ENCODE measurements around the gene PROSER3. TPM values are rescaled to one million over a fixed set of nuclear protein-coding genes. Genes with fewer than 3 reads are reported as not detected.

Gene PROSER3
- 6.1 and 6.7 TPM in 2 replicates for total RNA-seq

DNA sequence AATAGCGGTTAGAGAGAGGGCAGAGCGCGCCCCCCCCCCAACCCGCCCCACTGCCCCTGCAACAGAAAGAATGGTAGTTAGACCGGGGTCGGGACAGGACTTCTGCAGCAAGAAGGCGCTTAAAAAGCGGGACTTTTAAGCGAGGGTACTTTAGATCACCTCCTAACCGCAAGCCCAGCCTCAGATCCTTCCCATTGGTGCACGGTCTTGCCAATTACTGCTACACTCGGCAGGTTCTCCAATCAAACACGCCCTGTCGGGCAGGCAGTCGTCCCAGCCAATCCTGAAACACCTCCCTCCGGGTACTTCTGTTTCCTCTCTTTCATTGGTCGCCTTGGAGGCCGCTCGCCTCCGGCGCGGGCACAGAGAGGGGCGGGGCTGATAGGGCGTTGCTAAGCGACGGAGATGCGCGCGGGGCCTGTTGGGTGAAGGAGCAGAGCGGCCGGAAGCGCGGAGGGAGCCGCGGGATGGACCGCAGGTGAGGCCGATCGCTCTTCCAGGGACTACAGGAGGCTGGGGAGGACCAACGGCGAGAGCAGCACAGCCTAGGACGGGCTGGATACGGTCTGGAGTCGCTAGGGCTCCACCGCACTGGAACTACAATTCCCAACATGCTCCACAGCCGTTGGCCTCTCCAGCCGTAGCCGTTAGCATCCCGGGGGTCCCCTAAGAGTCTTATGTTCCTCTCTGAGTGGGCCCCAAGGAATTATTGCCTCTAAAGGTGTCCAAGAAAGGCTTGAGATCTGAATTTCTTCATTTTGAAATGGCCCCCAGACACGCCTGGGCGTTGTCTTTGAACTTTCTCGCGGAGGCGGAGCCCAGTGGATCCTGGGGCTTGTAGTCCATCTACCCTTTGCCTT is at the start of gene PROSER3:
Gene PROSER3, plus strand, starts transcription at position 428 of the 860 bp plus-strand sequence. Its CDS starts 40 bp downstream, at position 468.

DNA sequence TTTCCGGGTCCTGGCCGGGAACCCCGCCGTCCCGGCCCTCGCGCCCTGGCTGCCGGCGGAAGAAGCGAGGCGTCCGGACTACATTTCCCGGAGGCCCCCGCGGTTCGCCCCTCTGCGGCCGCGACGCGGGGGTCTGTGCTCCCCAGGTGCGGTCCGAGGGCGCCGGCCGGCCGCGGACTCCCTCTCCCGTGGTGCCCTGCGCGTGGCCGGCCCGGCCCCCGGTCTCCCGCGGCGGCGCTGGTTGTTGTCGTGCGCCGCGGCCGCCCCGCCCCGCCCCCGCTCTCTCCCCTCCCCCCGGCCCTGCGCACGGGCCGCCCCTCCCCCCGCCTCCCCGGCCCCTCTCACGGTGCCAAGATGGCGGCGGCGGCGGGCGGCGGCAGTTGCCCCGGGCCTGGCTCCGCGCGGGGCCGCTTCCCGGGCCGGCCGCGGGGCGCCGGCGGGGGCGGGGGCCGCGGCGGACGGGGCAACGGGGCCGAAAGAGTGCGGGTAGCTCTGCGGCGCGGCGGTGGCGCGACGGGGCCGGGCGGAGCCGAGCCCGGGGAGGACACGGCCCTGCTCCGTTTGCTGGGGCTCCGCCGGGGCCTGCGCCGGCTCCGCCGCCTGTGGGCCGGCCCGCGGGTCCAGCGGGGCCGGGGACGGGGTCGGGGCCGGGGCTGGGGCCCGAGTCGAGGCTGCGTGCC is 40.2 kb upstream of the PROSER3 start, which contains the start of gene KMT2B:
Gene KMT2B, plus strand, starts transcription at position 339 of the 680 bp plus-strand sequence. Its CDS starts 16 bp downstream, at position 355.

DNA sequence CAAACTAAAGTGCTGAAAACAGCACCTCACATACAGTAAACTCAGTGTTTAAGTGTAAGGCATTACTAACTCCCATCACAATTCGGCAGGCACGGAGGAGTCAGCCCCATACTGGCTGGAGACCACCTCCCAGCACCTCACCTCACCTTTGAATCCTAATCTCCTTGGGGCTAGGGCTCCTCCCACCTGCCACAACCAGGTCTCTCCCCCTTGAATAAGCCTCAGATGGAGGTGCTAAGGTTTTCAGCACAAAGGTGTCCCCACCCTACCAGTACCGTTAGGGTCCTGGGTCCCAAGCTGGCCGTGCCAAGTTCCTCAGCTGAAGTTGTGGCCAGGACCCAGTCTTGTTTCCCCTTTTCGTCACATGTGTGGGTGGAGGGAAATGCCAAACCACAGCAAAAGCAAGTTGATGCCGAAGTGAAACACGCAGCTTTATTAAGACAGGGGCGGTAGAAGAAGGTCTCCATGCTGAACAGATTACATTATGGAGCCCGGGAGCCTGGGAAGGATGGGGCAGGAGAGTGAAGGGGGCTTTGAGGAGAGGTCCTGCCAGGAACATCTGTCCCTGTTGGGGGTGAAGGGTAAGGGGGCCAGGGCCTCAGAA is 15.8 kb upstream of the PROSER3 start, which contains the start of gene IGFLR1:
Gene IGFLR1, minus strand, starts transcription at position 332 of the 604 bp plus-strand sequence. CDS start 1,272 bp downstream, outside the sequence.

DNA sequence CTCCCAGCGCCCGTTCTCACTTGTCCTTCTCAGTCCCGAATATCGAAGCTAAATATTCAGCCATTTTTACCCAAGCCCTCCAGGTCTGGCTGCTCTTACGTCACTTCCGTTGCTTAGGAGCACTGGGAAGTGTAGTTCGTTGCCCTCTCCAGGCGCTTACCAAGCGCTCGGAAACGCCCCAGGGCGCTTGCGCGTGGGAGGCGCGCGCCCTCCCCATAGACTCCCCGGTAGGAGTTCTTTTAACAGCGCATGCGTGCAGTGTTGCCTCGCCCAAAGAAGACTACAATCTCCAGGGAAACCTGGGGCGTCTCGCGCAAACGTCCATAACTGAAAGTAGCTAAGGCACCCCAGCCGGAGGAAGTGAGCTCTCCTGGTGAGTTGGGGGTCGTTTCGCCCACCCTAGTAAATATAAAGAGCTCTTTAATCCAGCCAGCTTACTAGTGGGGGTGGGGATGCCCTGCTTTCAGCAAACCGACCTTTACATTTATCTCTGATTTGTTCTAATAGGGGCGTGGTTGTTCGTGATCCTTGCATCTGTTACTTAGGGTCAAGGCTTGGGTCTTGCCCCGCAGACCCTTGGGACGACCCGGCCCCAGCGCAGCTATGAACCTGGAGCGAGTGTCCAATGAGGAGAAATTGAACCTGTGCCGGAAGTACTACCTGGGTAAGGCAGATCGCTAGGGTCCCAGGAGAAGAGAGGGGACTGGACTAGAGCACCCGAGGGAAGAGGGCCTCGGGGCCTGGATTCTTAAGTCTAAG is 12.5 kb upstream of the PROSER3 start, which contains the start of the genes PSENEN and U2AF1L4:
Gene PSENEN, plus strand, starts transcription at position 324 of the 759 bp plus-strand sequence. Its CDS starts 280 bp downstream, at position 604.
Gene U2AF1L4, minus strand, starts transcription at position 91 of the 759 bp plus-strand sequence. Its CDS starts 27 bp downstream, at position 64.

DNA sequence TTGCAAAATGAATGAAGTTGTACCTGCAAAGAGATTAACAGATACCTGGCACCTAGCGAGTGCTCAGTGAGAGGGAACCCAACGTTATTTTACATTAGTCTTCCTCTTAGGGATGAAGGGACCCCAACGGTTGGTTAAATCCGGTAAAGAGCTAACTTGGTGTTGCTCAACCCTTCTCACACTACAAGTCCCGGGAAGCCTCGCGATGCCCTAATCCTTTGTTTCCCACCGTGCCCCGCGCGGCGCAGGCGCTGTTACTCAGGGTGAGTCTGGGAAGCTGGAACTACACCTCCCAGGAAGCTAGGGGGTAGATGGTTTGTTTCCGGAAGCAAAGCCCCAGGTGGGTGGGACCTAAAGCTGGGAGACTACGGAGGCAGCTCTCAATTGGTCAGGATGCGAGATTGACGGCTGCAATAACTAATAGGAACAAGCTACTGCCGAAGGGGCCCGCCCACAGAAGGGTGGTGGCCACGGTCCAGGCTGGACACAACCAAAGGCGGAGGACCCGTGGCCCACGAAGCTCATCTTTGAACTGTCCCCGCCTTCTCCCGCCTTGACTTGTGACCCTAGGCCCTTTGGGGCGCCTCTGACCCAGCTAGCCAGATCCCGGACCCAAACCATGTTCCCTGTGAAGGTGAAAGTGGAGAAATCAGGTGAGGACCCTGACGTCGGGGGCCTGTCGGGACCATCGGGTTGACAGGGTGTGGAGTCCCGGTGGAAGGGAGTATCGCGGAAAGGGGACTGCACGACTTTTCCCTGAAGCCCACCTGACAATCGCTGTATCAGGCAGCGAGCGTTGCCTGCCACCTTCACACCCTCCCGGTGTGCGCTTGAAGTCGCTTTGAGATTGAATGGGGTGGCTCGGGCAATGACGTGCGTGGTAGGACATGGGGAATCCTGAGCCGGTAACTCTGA is 9.6 kb upstream of the PROSER3 start, which contains the start of gene LIN37:
Gene LIN37, plus strand, starts transcription at position 471 of the 915 bp plus-strand sequence. Its CDS starts 149 bp downstream, at position 620.

DNA sequence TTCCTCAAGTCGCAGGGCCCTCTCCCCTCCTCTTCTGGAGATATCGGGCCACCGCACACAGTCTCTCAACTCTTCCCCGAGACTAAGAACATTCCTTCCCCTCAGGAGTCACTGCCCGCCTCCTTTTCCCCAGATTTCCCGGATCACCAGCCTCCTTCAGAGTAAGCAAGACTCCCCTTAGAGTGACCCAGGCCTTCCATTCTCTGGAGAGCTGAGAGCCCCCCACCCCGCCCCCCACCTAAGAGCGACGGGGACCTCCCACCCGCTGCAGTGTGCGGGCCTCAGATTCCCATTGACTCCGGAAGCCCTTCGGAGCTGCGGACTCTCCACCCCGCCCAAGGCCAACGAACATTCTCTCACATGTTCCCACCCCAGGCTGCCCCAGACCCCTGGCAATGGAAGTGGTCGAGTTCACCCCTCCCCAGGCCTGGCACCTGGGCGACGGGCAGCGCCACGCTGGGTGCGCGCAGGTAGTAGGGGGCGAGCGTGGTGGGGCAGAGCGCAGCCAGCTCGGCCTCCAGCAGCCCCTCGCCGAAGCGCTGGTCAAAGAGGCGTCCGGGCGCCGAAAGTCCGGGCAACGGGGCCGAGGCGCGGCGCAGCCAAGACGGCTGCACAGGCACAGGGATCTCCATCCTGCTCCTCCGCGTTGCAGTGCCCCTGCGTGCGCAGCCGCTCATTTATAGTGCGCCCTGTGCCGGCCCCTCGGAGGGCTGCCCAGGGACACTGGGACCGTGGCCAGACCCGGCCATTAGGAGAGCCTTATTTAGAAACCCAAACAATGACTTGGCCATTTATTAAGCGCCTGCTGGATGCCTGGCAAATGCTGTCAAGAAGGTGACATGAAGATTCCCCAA is 1.4 kb upstream of the PROSER3 start, which contains the start of gene HSPB6:
Gene HSPB6, minus strand, starts transcription at position 653 of the 854 bp plus-strand sequence. Its CDS starts 21 bp downstream, at position 632.

DNA sequence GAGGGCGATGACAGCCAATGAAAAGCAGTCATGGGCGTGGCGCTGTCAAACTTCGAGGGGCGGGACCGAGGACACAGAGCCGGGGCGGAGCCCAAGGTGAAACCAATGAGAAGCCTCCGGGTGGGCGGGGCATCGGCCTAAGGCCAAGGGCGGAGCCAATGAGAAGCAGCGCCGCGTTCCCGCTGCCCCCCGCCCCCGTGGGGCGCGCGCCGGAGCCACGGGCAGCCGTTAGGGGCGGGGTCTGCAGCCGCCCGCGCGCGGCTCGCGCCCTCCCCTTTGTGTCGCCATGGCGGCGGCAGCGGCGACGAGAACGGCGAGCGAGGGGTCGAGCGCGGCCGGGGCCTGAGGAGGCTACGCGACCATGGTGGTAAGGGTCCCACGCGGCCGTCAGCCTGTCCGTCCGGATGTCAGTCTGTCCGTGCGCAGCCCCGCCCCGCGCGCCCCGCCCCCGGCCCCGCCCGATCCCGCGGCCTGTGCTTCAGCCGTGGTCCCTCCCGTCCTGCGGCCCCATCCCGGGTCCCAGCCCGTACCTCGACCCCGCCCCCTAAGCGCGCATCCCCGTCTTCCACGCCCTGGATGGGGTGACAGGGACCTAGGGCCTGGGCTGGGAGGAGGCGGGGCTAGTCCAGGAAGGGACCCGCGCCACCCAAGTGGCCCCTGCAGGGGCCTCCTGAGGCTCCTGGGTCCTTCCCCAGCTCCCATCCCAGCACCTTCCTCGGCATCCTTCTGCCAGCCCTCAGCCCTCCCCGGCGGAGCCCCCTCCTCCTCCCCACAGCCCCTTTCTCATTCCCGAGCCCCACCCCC is 17.5 kb downstream of the PROSER3 start, which contains the start of gene ARHGAP33:
Gene ARHGAP33, plus strand, starts transcription at position 267 of the 804 bp plus-strand sequence. Its CDS starts 95 bp downstream, at position 362.

DNA sequence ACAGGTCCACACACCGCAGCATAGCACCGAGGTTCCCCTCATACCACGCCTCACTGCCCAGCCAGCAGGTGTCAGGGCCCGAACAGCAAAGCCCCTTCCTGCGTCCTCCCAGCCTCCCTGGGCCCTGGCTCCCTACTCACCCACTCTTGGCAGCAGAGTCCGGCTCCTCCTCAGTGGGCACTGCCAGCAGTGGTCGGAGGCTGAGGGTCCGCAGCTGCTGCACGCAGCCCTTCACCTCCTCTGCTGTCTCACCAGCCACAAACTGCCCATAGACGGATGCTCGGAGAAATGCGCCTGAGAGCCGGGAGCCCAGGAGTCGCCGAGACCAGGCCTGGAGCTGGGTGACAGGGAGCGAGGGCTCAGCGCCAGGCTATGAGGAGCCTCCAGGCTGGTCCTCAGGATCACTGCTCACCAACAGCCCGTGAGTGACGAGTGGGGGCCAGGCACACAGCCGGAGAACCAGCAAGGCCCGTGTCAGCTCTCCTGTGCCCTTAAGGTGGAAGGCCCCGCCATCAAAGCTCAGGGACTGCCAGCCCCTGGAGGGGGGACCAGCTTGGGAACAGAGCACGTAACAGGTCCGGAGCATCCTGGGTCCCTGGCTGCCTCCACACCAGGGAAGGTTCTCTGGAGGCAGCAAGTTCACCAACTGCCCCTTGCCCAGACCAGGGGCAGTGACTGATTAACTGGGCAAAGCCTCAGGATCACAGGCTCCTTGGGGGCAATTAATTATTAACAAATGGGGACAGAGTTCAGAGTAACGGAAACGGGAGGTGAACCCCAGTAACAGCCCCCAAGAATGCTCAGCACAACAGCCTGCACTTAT is 54.5 kb downstream of the PROSER3 start, which contains the start of gene PRODH2:
Gene PRODH2, minus strand, starts transcription at position 626 of the 823 bp plus-strand sequence. Its CDS starts 40 bp downstream, at position 586.

Other genes with a start within 250 kb of the PROSER3 start
- 9.1 and 10.6 TPM in 2 replicates for gene DMKN, start 244.5 kb upstream of the PROSER3 start, total RNA-seq
- 22.7 and 28.3 TPM in 2 replicates for gene SBSN, start 229.9 kb upstream of the PROSER3 start, total RNA-seq
- not detected in 2 replicates for gene GAPDHS, start 224.7 kb upstream of the PROSER3 start, total RNA-seq
- 60.7 and 79.1 TPM in 2 replicates for gene TMEM147, start 212.6 kb upstream of the PROSER3 start, total RNA-seq
- gene ATP4A, start 194.5 kb upstream of the PROSER3 start, total RNA-seq: not detected in 2 replicates
- not detected in 2 replicates for gene PMIS2, start 172.0 kb upstream of the PROSER3 start, total RNA-seq
- 2.8 and 3.6 TPM in 2 replicates for gene HAUS5, start 145.4 kb upstream of the PROSER3 start, total RNA-seq
- 59.5 and 62.7 TPM in 2 replicates for gene RBM42, start 129.1 kb upstream of the PROSER3 start, total RNA-seq
- 0.88 and 1.2 TPM in 2 replicates for gene ETV2, start 116.4 kb upstream of the PROSER3 start, total RNA-seq
- 457 and 613 TPM in 2 replicates for gene COX6B1, start 109.9 kb upstream of the PROSER3 start, total RNA-seq
- gene UPK1A, start 91.7 kb upstream of the PROSER3 start, total RNA-seq: 0.24 TPM in 1 of 2 replicates, not detected in the other
- gene ZBTB32, start 53.6 kb upstream of the PROSER3 start, total RNA-seq: not detected in 2 replicates
- gene KMT2B, start 40.2 kb upstream of the PROSER3 start, total RNA-seq: 12.6 and 13.1 TPM in 2 replicates
- gene IGFLR1, start 15.7 kb upstream of the PROSER3 start, total RNA-seq: 0.37 and 9.8 TPM in 2 replicates
- 2.0 and 4.4 TPM in 2 replicates for gene U2AF1L4, start 12.8 kb upstream of the PROSER3 start, total RNA-seq
- gene PSENEN, start 12.5 kb upstream of the PROSER3 start, total RNA-seq: 33.8 and 46.2 TPM in 2 replicates
- gene LIN37, start 9.6 kb upstream of the PROSER3 start, total RNA-seq: 8.1 and 9.4 TPM in 2 replicates
- gene HSPB6, start 1.1 kb upstream of the PROSER3 start, total RNA-seq: 140 and 169 TPM in 2 replicates
- 0.44 and 2.0 TPM in 2 replicates for gene ARHGAP33, start 17.4 kb downstream of the PROSER3 start, total RNA-seq
- gene PRODH2, start 54.7 kb downstream of the PROSER3 start, total RNA-seq: not detected in 2 replicates
- not detected in 2 replicates for gene NPHS1, start 94.3 kb downstream of the PROSER3 start, total RNA-seq
- 0.19 TPM in 1 of 2 replicates, not detected in the other for gene KIRREL2, start 98.7 kb downstream of the PROSER3 start, total RNA-seq
- gene APLP1, start 110.4 kb downstream of the PROSER3 start, total RNA-seq: 4.4 and 5.5 TPM in 2 replicates
- 3.6 and 4.7 TPM in 2 replicates for gene NFKBID, start 142.4 kb downstream of the PROSER3 start, total RNA-seq
- gene HCST, start 144.4 kb downstream of the PROSER3 start, total RNA-seq: not detected in 2 replicates
- gene TYROBP, start 150.1 kb downstream of the PROSER3 start, total RNA-seq: not detected in 2 replicates
- gene LRFN3, start 178.2 kb downstream of the PROSER3 start, total RNA-seq: 15.5 and 20.4 TPM in 2 replicates
- gene SDHAF1, start 237.0 kb downstream of the PROSER3 start, total RNA-seq: 31.5 and 37.5 TPM in 2 replicates

Measured in cardiac ventricle fibroblast (primary cell).